ENCODE results near the gene FLCN. TPM values are rescaled to one million over a fixed set of nuclear protein-coding genes. Genes with fewer than 3 reads are reported as not detected.
"Not testable (repeated sequence)": the region's sequence is repeated elsewhere in the genome, so short reads cannot be mapped to it uniquely, and the experiment has no call there.

The FLCN gene
- total RNA-seq, 1 donor from 2014 or later, result 57.2 TPM

- no peaks in the 10 kb centered on the region for H3K27me3 Mint-ChIP-seq (ENCODE audit: low read depth)
- no peaks in the 10 kb centered on the region for H3K9me3 Mint-ChIP-seq
- peaks cover 53% of the 10 kb centered on the region for H3K36me3 Mint-ChIP-seq
- H3K4me1 Mint-ChIP-seq, result no peaks in the 10 kb centered on the region
- H3K4me3 Mint-ChIP-seq, result no peak overlapping the region
- DNase-seq (ENCODE audit: low spot score in 2 of 2, unreplicated experiment in 2 of 2), result no peak
- TF ChIP-seq CTCF (IDR thresholded peaks at IDR 0.05; ENCODE audit: unreplicated experiment), result no peak
- H3K27ac Mint-ChIP-seq, result no peak overlapping the region
These were observed 19.3 kb upstream of the FLCN start for GRCh38 chr17:17256316-17256715.

GRCh38 chr17:17255689-17256088, 18.7 kb upstream of the FLCN start:
- peaks cover 49% of the 10 kb centered on the region for H3K36me3 Mint-ChIP-seq
- H3K4me1 Mint-ChIP-seq; H3K27ac Mint-ChIP-seq; DNase-seq (ENCODE audit: low spot score in 2 of 2, unreplicated experiment in 2 of 2); H3K27me3 Mint-ChIP-seq (ENCODE audit: low read depth); H3K4me3 Mint-ChIP-seq; H3K9me3 Mint-ChIP-seq: not testable (repeated sequence)

DNA sequence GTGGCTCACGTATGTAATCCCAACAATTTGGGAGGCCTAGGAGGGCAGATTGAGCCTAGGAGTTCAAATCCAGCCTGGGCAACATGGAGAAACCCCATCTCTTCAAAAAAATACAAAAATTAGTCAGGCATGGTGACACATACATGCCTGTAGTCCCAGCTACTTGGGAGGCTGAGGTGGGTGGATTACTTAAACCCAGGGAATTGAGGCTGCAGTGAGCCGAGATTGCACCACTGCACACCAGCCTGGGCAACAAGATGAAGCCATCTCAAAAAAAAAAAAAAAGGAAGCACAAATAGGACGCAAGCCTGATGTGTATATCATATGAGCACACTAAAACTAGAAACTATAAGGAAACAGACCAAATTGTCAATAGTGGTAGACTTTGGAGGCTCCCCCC, 17.1 kb upstream of the FLCN start:
- no peak overlapping the region for H3K4me3 Mint-ChIP-seq
- no peak overlapping the region for H3K27ac Mint-ChIP-seq
- no peaks in the 10 kb centered on the region for H3K27me3 Mint-ChIP-seq (ENCODE audit: low read depth)
- no peak for TF ChIP-seq CTCF (IDR thresholded peaks at IDR 0.05; ENCODE audit: unreplicated experiment)
- H3K9me3 Mint-ChIP-seq, result no peaks in the 10 kb centered on the region
- no peaks in the 10 kb centered on the region for H3K4me1 Mint-ChIP-seq
- peaks cover 48% of the 10 kb centered on the region for H3K36me3 Mint-ChIP-seq
- DNase-seq (ENCODE audit: low spot score in 2 of 2, unreplicated experiment in 2 of 2), result no peak

DNA sequence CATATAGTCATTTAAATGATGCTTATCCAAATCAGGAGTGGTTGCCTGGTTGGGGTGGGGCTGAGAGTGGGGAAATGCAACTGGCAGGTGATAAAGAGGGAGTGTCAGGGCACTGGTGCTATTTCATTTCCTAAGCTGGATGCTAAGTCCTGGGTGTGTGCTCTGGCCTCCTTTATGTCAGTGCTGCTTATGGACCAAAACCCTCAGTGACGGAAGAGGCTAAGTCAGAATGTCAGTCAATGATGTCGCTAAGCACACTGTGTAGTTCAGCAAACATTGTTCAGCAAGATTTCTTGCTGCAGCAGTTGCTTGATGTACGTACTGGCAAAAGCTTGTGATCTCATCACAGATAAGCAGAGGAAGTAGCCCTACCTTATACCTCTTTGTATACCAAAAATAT, 16.4 kb upstream of the FLCN start:
- Mint-ChIP-seq H3K4me1 (no peaks in the 10 kb centered on the region), H3K4me3 (no peak overlapping the region), H3K9me3 (no peaks in the 10 kb centered on the region), H3K27me3 (ENCODE audit: low read depth) (no peaks in the 10 kb centered on the region), H3K27ac (no peak overlapping the region), H3K36me3 (peaks cover 45% of the 10 kb centered on the region)
- no peak for TF ChIP-seq CTCF (IDR thresholded peaks at IDR 0.05; ENCODE audit: unreplicated experiment)
- DNase-seq (ENCODE audit: low spot score in 2 of 2, unreplicated experiment in 2 of 2), result no peak

DNA sequence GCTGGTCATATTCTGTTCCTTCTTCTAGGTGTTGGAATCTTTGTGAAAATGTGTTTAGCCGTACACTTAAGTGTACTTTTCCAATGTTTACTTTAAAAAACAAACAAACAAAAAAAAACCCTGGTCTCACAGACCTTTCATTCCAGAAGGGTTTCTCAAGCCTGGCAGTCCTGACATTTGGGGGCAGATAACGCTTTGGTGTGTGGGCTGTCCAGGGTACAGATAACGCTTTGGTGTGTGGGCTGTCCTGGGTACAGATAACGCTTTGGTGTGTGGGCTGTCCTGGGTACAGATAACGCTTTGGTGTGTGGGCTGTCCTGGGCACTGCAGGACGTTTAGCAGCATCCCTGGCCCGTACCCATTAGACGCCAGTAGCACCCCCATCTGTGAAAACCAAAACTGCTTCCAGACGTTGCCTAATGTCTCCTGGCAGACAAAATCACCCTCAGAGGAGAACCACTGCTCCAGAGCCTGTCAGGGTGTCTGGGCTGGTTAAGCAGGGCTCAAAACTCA, 15.2 kb upstream of the FLCN start:
- H3K36me3 Mint-ChIP-seq, result peaks cover 44% of the 10 kb centered on the region

GRCh38 chr17:17246879-17247278, 9.9 kb upstream of the FLCN start:
- no peak for DNase-seq (ENCODE audit: low spot score in 2 of 2, unreplicated experiment in 2 of 2)
- Mint-ChIP-seq H3K36me3 (peaks cover 29% of the 10 kb centered on the region), H3K4me1 (no peaks in the 10 kb centered on the region), H3K4me3 (no peak overlapping the region), H3K27me3 (ENCODE audit: low read depth) (no peaks in the 10 kb centered on the region), H3K9me3 (no peaks in the 10 kb centered on the region), H3K27ac (no peak overlapping the region)
- TF ChIP-seq CTCF (IDR thresholded peaks at IDR 0.05; ENCODE audit: unreplicated experiment), result no peak

More for the DNA sequence above, 15.2 kb upstream of the FLCN start:
- Mint-ChIP-seq H3K4me3 (no peak overlapping the region), H3K27ac (no peak overlapping the region), H3K27me3 (ENCODE audit: low read depth) (no peaks in the 10 kb centered on the region), H3K9me3 (no peaks in the 10 kb centered on the region), H3K4me1 (no peaks in the 10 kb centered on the region)
- DNase-seq (ENCODE audit: low spot score in 2 of 2, unreplicated experiment in 2 of 2), result no peak
- TF ChIP-seq CTCF (IDR thresholded peaks at IDR 0.05; ENCODE audit: unreplicated experiment), result no peak
